Gastroesophageal sphincter (tissue), 3 donors: ENCODE results near the gene GPR61.

Source experiments
- CTCF ChIP-seq, 4 experiments: fragments of 200-600 bp in 2 of 4; fragments of 450-650 bp in 2 of 4; sonication (generic) in 1 of 4; IDR thresholded peaks; one replicate each; pipeline ENCODE4 v1.5.1; 2017 to 2019; ENCODE audit warnings: antibody characterized with exemption in 4 of 4, mild to moderate bottlenecking in 2 of 4, moderate library complexity in 2 of 4
- EP300 ChIP-seq: sonication (generic); formaldehyde crosslinking; IDR thresholded peaks from one replicate; pipeline ENCODE4 v1.6.1; 2017; ENCODE audit warnings: antibody characterized with exemption, mild to moderate bottlenecking

DNA sequence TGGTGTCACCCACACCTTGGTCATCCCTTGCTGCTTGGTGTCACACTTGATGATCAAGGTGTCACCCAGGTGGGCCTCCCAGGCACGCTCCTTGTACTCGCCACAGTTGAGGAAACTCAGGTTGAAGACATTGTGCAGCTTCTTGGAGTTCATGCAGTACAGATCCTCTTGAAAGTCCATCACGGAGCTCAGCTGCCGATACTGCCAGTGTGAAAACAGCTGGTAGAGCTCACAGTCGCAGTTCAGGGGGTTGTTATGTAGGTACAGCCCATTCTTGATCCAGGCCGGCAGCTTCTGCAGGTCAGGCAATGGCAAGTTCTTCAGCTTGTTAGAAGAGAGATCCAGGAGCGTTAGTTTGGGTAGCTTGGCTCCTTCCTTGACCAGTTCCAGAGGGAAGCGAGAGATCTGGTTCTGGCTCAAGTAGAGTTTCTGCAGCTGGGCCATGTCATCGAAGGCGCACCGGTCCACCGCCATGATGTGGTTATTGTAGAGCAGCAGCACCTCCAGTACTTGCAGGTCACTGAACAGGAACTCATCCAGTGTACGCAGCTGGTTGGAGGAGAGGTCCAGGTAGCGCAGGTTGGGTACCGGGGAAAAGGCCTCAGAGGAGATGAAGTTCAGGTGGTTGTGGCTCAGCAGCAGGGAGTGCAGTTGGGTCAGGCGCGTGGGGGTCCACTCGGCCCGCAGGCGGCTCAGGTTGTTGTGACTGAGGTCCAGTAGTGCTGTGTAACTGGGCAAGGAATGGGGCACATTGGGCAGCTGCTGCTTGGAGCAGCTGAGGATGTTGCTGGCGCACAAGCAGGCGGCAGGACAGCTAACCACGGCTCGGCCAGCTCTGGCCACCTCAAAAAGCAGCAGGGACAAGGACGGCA lies 31.4 kb upstream of the GPR61 start:
- TF ChIP-seq CTCF (IDR thresholded peaks at IDR 0.05) (no peak), EP300 (no peak)
